ENCODE data around the gene EOGT. TPM values are rescaled to one million over a fixed set of nuclear protein-coding genes. Genes with fewer than 3 reads are reported as not detected.
A peak's percentile ranks its signal among the peaks of the same experiment; 100 is the strongest.

Gene EOGT
- total RNA-seq, 8 experiments from 2014 or later, result 3.7 to 36.1 (median 8.2) TPM

DNA sequence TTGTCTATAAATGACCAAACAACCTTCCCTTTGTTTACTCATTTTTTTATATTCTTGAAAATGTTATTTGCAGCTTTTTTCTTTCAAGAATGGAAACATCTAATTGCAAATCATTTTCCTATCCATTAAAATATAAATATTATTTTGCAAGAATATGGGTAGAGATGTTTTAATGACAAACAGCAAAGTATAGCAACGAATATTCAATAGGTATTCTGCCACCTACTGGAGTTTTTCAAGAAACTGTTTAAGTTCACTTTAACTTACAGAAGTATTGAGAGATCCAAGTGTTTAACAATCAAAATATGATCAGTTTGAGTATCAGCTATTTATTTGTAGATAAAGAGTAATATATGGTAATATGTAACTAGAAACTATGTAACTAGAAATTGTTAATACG, 6.9 kb upstream of the EOGT start:
- Histone ChIP-seq H3K27ac (no peak overlapping the region), H3K4me1 (replicated peaks in 1 of 2) (no peaks in the 10 kb centered on the region), H3K4me3 (no peak overlapping the region)
- ATAC-seq (replicated peaks in 6 of 8), result peak in 1 of 8 experiments; percentile 41
- in situ Hi-C loops (cut with MboI; ENCODE audit: low pct_unique_long_range_greater_than_20kb in 2 of 9, low sequenced_read_pairs in 9 of 9, unreplicated experiment in 9 of 9), result no loop called here
- WGBS, 10 experiments, result 25 to 86% (median 46%) methylated on average over 1 to 2 of the region's 2 CpGs

DNA sequence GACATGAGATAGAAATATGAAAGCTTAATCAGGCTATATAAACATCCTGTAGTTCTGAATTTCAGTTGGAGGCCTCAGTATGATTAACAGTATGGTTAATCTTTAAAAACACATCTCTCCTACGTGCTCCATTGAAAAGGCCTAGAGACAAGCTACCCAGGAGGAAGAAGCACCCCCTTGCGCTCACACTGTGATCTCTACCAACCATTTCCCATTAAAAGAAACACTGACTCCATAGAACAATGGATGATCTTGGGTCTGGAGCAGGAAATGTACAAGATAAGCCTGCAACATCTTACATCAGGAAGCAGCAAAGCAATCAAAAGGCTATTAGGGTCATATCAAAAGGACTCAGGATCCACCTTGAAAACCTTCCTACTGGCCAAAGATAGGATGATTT, 3.4 kb upstream of the EOGT start:
- H3K4me1 ChIP-seq (replicated peaks in 1 of 2), result peaks cover 2 to 5% of the 10 kb centered on the region in 2 donors
- in situ Hi-C loops (cut with MboI; ENCODE audit: low pct_unique_long_range_greater_than_20kb in 2 of 9, low sequenced_read_pairs in 9 of 9, unreplicated experiment in 9 of 9), result no loop called here
- no peak overlapping the region for H3K4me3 ChIP-seq
- no peak overlapping the region for H3K27ac ChIP-seq
- WGBS, 10 experiments, result 80 to 100% (median 93%) methylated on average over 1 to 2 of the region's 2 CpGs; no CpG with 5 or more reads in 6 of the 10 experiments
- ATAC-seq (replicated peaks in 6 of 8), result no peak

DNA sequence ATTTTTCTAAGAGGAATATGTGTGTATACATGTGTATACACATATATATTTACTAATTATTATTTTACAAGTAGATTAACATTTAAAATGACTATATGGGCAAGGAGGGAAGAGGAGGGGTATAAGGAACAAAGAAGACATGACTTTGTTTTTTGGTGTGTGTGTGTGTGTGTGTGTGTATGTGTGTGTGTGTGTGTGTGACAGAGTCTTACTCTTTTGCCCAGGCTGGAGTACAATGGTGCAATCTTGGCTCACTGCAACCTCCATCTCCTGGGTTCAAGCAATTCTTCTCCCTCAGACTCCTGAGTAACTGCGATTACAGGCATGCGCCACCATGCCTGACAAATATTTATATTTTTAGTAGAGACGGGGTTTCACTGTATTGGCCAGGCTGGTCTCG, 2.6 kb upstream of the EOGT start:
- in situ Hi-C loops (cut with MboI; ENCODE audit: low pct_unique_long_range_greater_than_20kb in 2 of 9, low sequenced_read_pairs in 9 of 9, unreplicated experiment in 9 of 9), result no loop called here
- H3K4me3 ChIP-seq, result no peak overlapping the region
- no peak overlapping the region for H3K27ac ChIP-seq
- 91 to 100% methylated on average over 1 to 3 of the region's 4 CpGs; no CpG with 5 or more reads in 8 of the 10 experiments for WGBS, 10 experiments
- H3K4me1 ChIP-seq (replicated peaks in 1 of 2), result peaks cover 2 to 5% of the 10 kb centered on the region in 2 donors
- ATAC-seq (replicated peaks in 6 of 8), result no peak

DNA sequence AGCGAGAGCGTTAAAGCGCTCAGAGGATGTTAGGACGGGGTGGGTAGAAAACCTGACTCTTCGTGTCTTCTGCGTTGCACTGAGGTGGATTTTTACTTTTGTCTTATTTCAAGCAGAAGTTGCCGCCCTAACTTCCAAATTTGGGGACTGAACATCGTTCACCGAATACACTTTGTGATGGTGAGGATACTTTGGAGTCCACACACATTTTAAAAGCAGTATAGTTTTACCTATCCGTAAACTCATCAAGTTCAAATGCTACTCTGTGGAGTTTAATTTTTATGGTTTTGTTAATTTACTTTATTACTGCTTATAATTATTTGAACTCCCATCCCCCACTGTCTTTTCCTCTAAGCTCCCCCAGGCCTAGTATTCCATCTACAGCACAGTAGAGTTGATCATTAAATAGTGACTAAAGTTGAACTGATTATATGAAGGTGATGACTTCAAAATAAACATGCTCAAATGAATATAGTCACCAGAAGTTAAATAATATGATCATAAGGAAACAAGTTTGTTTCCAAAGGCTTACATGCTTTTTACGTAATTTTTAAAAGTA, 617 bp upstream of the EOGT start:
- peak overlapping the region; percentile 52 to 90 (median 56) for H3K4me3 ChIP-seq
- in situ Hi-C loops (cut with MboI; ENCODE audit: low pct_unique_long_range_greater_than_20kb in 2 of 9, low sequenced_read_pairs in 9 of 9, unreplicated experiment in 9 of 9), result no loop called here
- ATAC-seq (replicated peaks in 6 of 8), result no peak
- peaks cover 2 to 9% of the 10 kb centered on the region in 2 donors for H3K4me1 ChIP-seq (replicated peaks in 1 of 2)
- peak overlapping the region in 1 of 2 donors; percentile 84 for H3K27ac ChIP-seq
- WGBS, 10 experiments, result 0 to 100% (median 27%) methylated on average over 1 to 11 of the region's 11 CpGs

DNA sequence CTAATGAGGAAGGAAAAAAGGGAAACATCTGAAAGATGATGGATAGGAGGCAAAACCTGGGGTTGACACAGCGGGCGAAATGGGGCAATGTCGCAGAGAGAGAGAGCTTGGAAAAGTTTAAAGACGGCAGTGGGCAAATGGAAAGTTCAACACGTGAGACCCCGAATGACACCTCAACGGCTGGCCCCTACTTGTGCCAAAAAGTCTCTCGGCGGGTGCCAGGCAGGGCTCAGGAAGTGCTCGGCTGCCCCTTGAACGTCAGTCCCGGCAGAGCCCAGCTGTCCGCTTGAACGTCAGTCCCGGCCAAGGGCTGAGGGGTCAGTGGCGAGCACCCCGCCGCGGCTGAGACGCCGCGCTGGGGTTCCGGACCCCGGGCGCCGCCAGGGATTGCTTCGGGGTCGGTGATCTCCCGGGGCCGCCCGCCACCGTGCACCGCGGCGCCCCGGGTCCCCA, 658 bp downstream of the EOGT start:
- peak overlapping the region; percentile 52 to 90 (median 56) for H3K4me3 ChIP-seq
- peaks cover 2 to 9% of the 10 kb centered on the region in 2 donors for H3K4me1 ChIP-seq (replicated peaks in 1 of 2)
- in situ Hi-C loops (cut with MboI; ENCODE audit: low pct_unique_long_range_greater_than_20kb in 2 of 9, low sequenced_read_pairs in 9 of 9, unreplicated experiment in 9 of 9), result no loop called here
- 2 to 67% (median 23%) methylated on average over 1 to 11 of the region's 36 CpGs; no CpG with 5 or more reads in 5 of the 10 experiments for WGBS, 10 experiments
- peak overlapping the region in 1 of 2 donors; percentile 84 for H3K27ac ChIP-seq
- ATAC-seq (replicated peaks in 6 of 8), result peak in 4 of 8 experiments; percentile 18 to 52 (median 42)

DNA sequence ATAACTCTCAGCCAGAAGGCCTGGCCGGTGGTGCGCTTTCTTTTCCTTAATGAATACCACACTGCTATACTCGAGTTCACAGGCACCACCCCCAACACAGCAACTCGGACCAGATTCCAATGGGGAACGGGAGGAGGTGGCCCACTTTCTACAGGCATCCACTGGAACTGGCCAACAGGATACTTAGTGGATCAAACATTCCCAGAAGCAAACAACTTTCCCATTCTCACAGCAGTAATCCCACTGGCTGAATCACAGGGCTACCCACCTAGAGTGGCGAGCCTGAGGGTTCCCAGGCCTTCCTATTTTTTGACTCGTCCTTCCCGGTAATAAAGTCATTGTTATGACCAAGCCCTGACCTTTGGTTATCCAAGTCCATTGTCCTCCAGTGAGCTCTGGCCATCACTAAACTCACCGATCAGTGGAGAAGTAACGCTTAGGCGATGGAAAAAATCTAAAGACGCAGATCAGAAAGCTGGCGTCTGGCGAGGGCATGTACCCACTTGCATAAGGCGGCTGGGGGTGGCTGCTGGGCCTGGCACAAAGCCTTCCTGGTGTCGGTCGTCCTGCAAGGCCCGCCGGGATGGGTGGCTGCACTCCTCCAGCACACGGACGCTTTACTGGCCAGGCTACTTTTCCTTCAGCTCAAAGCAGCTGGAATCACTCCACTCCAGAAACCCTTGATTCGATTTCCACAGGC, 1.2 kb downstream of the EOGT start:
- peaks cover 2 to 9% of the 10 kb centered on the region in 2 donors for H3K4me1 ChIP-seq (replicated peaks in 1 of 2)
- 11 to 94% (median 69%) methylated on average over 1 to 17 of the region's 22 CpGs; no CpG with 5 or more reads in 1 of the 10 experiments for WGBS, 10 experiments
- in situ Hi-C loops (cut with MboI; ENCODE audit: low pct_unique_long_range_greater_than_20kb in 2 of 9, low sequenced_read_pairs in 9 of 9, unreplicated experiment in 9 of 9), result no loop called here
- peak in 1 of 8 experiments; percentile 1 for ATAC-seq (replicated peaks in 6 of 8)
- no peak overlapping the region for H3K27ac ChIP-seq
- H3K4me3 ChIP-seq, result peak overlapping the region in 2 of 5 donors; percentile 53 to 56

DNA sequence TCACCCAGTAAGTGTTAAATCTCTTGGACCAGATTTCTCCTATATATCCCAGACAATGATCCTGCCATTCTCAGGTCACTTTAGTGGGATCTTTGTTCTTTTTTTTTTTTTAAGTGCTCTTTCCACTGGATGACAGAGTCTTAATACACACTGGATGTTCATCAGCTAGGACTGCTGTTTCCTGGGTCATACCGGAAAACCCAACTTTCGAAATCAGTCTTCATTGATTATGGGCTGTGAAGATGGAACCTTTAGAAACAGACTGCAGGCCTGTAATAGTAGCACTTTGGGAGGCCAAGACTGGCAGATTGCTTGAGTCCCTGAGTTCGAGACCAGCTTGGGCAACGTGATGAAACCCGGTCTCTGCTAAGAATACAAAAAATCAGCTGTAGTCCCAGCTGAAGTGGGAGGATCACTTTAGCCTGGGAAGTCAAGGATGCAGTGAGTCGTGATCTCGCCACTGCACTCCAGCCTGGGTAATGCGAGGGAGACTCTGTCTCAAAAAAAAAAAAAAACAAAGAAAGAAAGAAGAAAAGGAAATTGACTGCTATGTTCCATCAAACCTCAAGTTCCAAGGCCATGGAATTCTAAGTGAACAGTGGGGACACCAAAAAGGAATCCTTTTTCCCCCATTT, 2.3 kb downstream of the EOGT start:
- no peak overlapping the region for H3K4me3 ChIP-seq
- H3K27ac ChIP-seq, result no peak overlapping the region
- in situ Hi-C loops (cut with MboI; ENCODE audit: low pct_unique_long_range_greater_than_20kb in 2 of 9, low sequenced_read_pairs in 9 of 9, unreplicated experiment in 9 of 9), result no loop called here
- peaks cover 2 to 9% of the 10 kb centered on the region in 2 donors for H3K4me1 ChIP-seq (replicated peaks in 1 of 2)
- no peak for ATAC-seq (replicated peaks in 6 of 8)
- WGBS, 10 experiments, result 88 to 96% (median 94%) methylated on average over 2 to 8 of the region's 8 CpGs; no CpG with 5 or more reads in 1 of the 10 experiments

DNA sequence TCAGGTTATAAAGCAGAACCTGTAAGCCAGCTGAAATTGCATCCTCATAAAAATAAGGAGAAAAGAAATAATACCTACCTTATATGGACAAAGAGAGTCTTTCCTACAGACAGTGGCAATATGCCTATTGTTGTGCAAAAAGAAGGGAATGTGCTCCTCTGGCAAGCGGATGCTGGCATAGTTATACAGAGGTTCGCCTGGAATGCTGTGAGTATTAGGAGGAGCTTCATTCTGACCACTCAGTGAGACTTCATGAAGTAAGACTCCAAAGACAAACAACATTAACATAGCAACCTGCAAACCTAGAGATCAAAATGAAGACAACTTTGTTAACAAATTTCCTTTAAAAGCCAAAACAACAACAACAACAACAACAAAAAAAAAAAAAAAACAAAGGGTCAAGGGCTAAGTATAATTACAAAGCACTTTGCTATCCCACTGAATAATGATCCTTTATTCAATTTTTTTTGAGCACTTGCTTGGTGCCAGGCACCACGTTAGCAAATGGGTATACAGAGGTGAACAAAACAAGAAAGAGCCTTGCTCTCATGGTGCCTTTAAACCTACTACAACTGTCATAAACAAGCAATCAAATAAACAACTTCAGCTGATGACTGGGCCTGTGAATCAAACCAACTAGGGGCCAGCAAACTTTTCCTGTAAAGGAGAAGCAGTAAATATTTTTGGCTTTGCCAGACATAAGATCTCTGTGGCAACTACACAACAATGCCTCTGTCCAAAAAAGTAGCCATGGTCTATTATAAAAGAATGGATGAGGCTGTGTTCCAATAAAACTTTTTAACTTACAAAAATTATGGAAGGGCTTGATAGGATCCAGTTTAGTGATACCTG, 3.7 kb downstream of the EOGT start:
- in situ Hi-C loops (cut with MboI; ENCODE audit: low pct_unique_long_range_greater_than_20kb in 2 of 9, low sequenced_read_pairs in 9 of 9, unreplicated experiment in 9 of 9), result no loop called here
- H3K4me3 ChIP-seq, result no peak overlapping the region
- peaks cover 2 to 9% of the 10 kb centered on the region in 2 donors for H3K4me1 ChIP-seq (replicated peaks in 1 of 2)
- 0 to 71% (median 40%) methylated on average over 1 to 3 of the region's 3 CpGs for WGBS, 10 experiments
- H3K27ac ChIP-seq, result no peak overlapping the region
- no peak for ATAC-seq (replicated peaks in 6 of 8)

DNA sequence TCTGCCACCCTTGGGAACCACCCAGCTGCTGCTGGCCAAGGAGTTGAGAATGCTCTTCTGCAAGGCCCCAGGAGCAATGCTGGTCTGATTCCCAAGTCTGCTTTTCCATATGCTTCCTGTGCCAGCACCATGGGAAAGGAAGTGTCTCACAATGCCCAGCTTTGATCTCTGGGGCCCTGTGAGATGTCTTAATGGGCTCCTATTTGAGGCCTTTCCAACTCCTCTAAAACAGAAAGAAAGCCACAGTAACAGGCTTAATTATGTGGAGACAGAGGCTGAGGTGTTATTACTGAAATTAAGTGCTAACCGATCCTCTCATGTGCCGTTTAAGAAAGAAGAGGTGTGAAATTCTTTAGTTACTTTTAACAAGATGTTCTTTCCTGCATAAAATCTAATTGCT, 4.5 kb downstream of the EOGT start:
- ATAC-seq (replicated peaks in 6 of 8), result no peak
- in situ Hi-C loops (cut with MboI; ENCODE audit: low pct_unique_long_range_greater_than_20kb in 2 of 9, low sequenced_read_pairs in 9 of 9, unreplicated experiment in 9 of 9), result no loop called here
- Histone ChIP-seq H3K4me3 (no peak overlapping the region), H3K4me1 (replicated peaks in 1 of 2) (peaks cover under 1 to 4% of the 10 kb centered on the region in 2 donors), H3K27ac (no peak overlapping the region)
- 15 to 83% (median 68%) methylated on average over 1 to 2 of the region's 2 CpGs; no CpG with 5 or more reads in 4 of the 10 experiments for WGBS, 10 experiments

DNA sequence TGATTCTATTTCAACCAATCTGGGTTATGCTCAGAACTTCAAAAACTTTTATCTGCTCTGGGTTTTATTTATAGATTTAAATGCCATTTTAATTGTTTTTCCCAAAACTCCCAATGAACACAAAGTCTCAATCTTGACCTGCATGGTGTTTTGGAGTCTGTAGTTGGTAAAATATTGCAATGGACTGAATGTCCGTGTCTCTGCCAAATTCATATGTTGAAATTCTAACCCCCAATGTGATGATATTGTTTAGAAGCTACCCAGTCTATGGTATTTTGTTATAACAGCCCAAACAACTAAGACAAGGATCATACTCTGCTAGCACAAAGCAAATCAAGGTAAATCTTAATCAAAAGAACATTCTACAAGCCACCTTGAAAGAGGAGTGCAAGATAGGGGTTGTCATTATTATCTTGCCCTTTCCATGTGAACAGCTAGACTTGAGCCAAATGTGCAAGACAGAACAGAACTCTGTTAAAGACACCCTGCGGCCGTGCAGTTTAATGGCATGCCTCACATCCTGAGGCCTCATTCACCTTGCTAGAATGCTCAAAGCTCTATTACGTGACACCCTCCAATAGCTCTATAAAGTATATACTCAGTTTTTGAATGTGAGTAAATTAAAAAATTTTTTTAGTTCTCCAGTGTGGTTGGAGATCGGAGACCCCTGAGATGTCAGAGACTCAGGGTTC, 7.5 kb downstream of the EOGT start:
- in situ Hi-C loops (cut with MboI; ENCODE audit: low pct_unique_long_range_greater_than_20kb in 2 of 9, low sequenced_read_pairs in 9 of 9, unreplicated experiment in 9 of 9), result no loop called here
- WGBS, 10 experiments, result 85 to 100% (median 100%) methylated on average over 1 to 5 of the region's 5 CpGs; no CpG with 5 or more reads in 1 of the 10 experiments
- Histone ChIP-seq H3K4me1 (replicated peaks in 1 of 2) (peaks cover 0 to 4% of the 10 kb centered on the region in 2 donors), H3K27ac (no peak overlapping the region), H3K4me3 (no peak overlapping the region)
- no peak for ATAC-seq (replicated peaks in 6 of 8)

DNA sequence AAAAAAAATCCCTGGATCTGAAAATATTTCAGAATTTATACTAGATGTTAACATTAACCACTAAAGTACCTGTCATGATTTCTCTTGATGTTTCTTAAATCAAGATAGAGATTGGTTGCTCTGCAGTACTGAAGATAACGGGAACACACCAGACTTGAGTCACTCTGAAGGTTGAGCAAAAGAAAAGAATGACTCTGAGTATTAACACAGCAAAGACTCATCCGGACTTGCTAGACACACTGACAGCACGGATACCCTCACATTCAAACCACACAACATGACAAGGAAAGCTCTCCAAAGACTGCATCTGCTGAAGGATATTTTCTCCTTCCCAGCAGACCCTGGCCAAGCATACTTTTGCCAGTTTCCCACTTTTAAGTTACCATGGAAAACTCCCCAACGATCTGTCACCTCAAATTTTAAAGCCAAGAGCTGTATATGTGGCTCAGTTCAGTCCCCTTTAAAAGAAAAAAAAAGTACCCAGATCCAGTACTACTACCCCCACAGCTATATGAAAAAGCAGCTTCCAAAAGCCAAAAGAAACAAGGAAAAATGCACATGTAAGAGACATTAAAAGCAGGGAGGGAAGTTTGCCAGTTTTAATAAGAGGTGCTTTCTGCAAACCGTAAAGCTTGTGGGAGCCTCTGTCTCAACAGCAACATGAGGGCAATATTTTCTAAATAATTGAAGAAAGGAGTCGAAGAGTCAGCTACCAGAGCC, 8.3 kb downstream of the EOGT start:
- Histone ChIP-seq H3K4me3 (no peak overlapping the region), H3K4me1 (replicated peaks in 1 of 2) (peaks cover 0 to 4% of the 10 kb centered on the region in 2 donors), H3K27ac (no peak overlapping the region)
- in situ Hi-C loops (cut with MboI; ENCODE audit: low pct_unique_long_range_greater_than_20kb in 2 of 9, low sequenced_read_pairs in 9 of 9, unreplicated experiment in 9 of 9), result no loop called here
- WGBS, 10 experiments, result 53 to 95% (median 87%) methylated on average over 2 to 5 of the region's 6 CpGs
- peak in 1 of 8 experiments; percentile 43 for ATAC-seq (replicated peaks in 6 of 8)

DNA sequence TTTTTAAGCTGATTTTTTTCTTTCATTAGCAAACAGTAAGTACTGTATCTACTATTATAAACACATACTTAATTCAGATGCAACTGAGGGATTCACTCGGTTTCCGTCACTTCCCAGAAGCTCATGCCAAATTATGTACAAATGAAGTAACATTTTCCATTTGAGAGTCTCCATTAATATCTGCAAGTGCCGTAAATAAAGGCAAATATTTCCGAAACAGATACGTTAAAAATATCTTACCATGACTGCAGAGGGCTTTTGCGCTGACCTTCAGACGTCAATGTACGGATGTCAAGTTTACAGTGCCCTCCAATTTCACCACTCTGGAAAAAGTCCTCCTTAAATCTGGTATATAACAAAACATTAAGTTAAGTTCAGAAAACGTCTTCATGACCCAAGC, 9.3 kb downstream of the EOGT start:
- Histone ChIP-seq H3K4me1 (replicated peaks in 1 of 2) (no peaks in the 10 kb centered on the region), H3K4me3 (no peak overlapping the region), H3K27ac (no peak overlapping the region)
- in situ Hi-C loops (cut with MboI; ENCODE audit: low pct_unique_long_range_greater_than_20kb in 2 of 9, low sequenced_read_pairs in 9 of 9, unreplicated experiment in 9 of 9), result no loop called here
- ATAC-seq (replicated peaks in 6 of 8), result no peak
- 58 to 95% (median 92%) methylated on average over 3 to 9 of the region's 9 CpGs; no CpG with 5 or more reads in 1 of the 10 experiments for WGBS, 10 experiments
